ENCODE results near the gene CDYL.

CDYL gene

GRCh38 chr6:4970739-4971395 is 194.7 kb downstream of the CDYL start:
- Histone ChIP-seq H2BK12ac (ENCODE audit: low read length) (no peak overlapping the region), H2AFZ (ENCODE audit: low read length) (peak overlapping the region; percentile 23), H3K9me3 (replicated peaks in 1 of 2; ENCODE audit: control insufficient read depth in 2 of 2, insufficient read depth in 1 of 2, low read depth in 1 of 2, low read length in 2 of 2) (peaks cover 0 to 2% of the 10 kb centered on the region in 2 donors), H4K8ac (ENCODE audit: low read depth, low read length) (no peak overlapping the region), H2BK15ac (ENCODE audit: low read length) (no peak overlapping the region), H3K27me3 (ENCODE audit: control insufficient read depth in 3 of 3, insufficient read depth in 3 of 3, low read depth in 1 of 3, low read length in 3 of 3) (no peaks in the 10 kb centered on the region), H3K18ac (ENCODE audit: low read length) (peak overlapping the region; percentile 59), H3K4me3 (ENCODE audit: low read length in 2 of 2) (no peak overlapping the region), H4K91ac (ENCODE audit: low read depth, low read length, poor library complexity) (no peak overlapping the region), H2AK5ac (ENCODE audit: low read depth, low read length) (no peak overlapping the region), H3K79me1 (ENCODE audit: low read depth, low read length) (no peaks in the 10 kb centered on the region), H3K23ac (ENCODE audit: low read depth, low read length, poor library complexity) (peak overlapping the region; percentile 0), H3K4me1 (ENCODE audit: control insufficient read depth in 2 of 2, insufficient read depth in 1 of 2, low read depth in 1 of 2, low read length in 2 of 2) (peaks cover 3 to 5% of the 10 kb centered on the region in 2 donors), H2BK5ac (ENCODE audit: low read length) (no peak overlapping the region), H3K4me2 (ENCODE audit: insufficient read depth, low read length, poor library complexity, severe bottlenecking) (no peak overlapping the region), H3K27ac (replicated peaks; ENCODE audit: low read length) (no peak overlapping the region), H3K36me3 (replicated peaks in 1 of 2; ENCODE audit: control insufficient read depth in 2 of 2, insufficient read depth in 2 of 2, low read length in 2 of 2) (no peaks in the 10 kb centered on the region), H3K4ac (ENCODE audit: low read length) (no peak overlapping the region), H3K14ac (ENCODE audit: low read length) (no peak overlapping the region), H3K9ac (ENCODE audit: low read depth, low read length, poor library complexity) (no peak overlapping the region), H2BK120ac (ENCODE audit: low read depth, low read length) (no peak overlapping the region)
- no peak for DNase-seq (ENCODE audit: low spot score)
- WGBS, 2 donors (ENCODE audit: extremely low coverage in 2 of 2, insufficient read length in 2 of 2, insufficient replicate concordance in 1 of 2) = no CpG with 5 or more reads among the region's 9 CpGs

GRCh38 chr6:4971851-4972250 is 195.6 kb downstream of the CDYL start:
- no peak overlapping the region for H3K9ac ChIP-seq (ENCODE audit: low read depth, low read length, poor library complexity)
- no peak overlapping the region for H3K27ac ChIP-seq (replicated peaks; ENCODE audit: low read length)
- no peak overlapping the region for H4K8ac ChIP-seq (ENCODE audit: low read depth, low read length)
- peaks cover 3 to 5% of the 10 kb centered on the region in 2 donors for H3K4me1 ChIP-seq (ENCODE audit: control insufficient read depth in 2 of 2, insufficient read depth in 1 of 2, low read depth in 1 of 2, low read length in 2 of 2)
- no peak overlapping the region for H3K14ac ChIP-seq (ENCODE audit: low read length)
- H2BK120ac ChIP-seq (ENCODE audit: low read depth, low read length) = no peak overlapping the region
- H3K4ac ChIP-seq (ENCODE audit: low read length) = no peak overlapping the region
- no peaks in the 10 kb centered on the region for H3K36me3 ChIP-seq (replicated peaks in 1 of 2; ENCODE audit: control insufficient read depth in 2 of 2, insufficient read depth in 2 of 2, low read length in 2 of 2)
- H3K79me1 ChIP-seq (ENCODE audit: low read depth, low read length) = no peaks in the 10 kb centered on the region
- no peak overlapping the region for H3K4me3 ChIP-seq (ENCODE audit: low read length in 2 of 2)
- H2AFZ ChIP-seq (ENCODE audit: low read length) = peak overlapping the region; percentile 86
- peak overlapping the region; percentile 68 for H3K18ac ChIP-seq (ENCODE audit: low read length)
- no peak overlapping the region for H4K91ac ChIP-seq (ENCODE audit: low read depth, low read length, poor library complexity)
- no peaks in the 10 kb centered on the region for H3K27me3 ChIP-seq (ENCODE audit: control insufficient read depth in 3 of 3, insufficient read depth in 3 of 3, low read depth in 1 of 3, low read length in 3 of 3)
- H2BK12ac ChIP-seq (ENCODE audit: low read length) = peak overlapping the region; percentile 47
- H3K23ac ChIP-seq (ENCODE audit: low read depth, low read length, poor library complexity) = no peak overlapping the region
- H3K9me3 ChIP-seq (replicated peaks in 1 of 2; ENCODE audit: control insufficient read depth in 2 of 2, insufficient read depth in 1 of 2, low read depth in 1 of 2, low read length in 2 of 2) = peaks cover 0 to 3% of the 10 kb centered on the region in 2 donors
- WGBS, 2 donors (ENCODE audit: extremely low coverage in 2 of 2, insufficient read length in 2 of 2, insufficient replicate concordance in 1 of 2) = no CpG with 5 or more reads among the region's 7 CpGs
- no peak overlapping the region for H2BK5ac ChIP-seq (ENCODE audit: low read length)
- H2AK5ac ChIP-seq (ENCODE audit: low read depth, low read length) = no peak overlapping the region
- peak overlapping the region; percentile 22 for H2BK15ac ChIP-seq (ENCODE audit: low read length)
- DNase-seq (ENCODE audit: low spot score) = no peak
- no peak overlapping the region for H3K4me2 ChIP-seq (ENCODE audit: insufficient read depth, low read length, poor library complexity, severe bottlenecking)

GRCh38 chr6:4972438-4972837 is 196.2 kb downstream of the CDYL start:
- Histone ChIP-seq H3K4me1 (ENCODE audit: control insufficient read depth in 2 of 2, insufficient read depth in 1 of 2, low read depth in 1 of 2, low read length in 2 of 2) (peaks cover 3 to 5% of the 10 kb centered on the region in 2 donors), H2BK15ac (ENCODE audit: low read length) (no peak overlapping the region), H4K8ac (ENCODE audit: low read depth, low read length) (no peak overlapping the region), H4K91ac (ENCODE audit: low read depth, low read length, poor library complexity) (no peak overlapping the region), H3K4me3 (ENCODE audit: low read length in 2 of 2) (no peak overlapping the region), H3K23ac (ENCODE audit: low read depth, low read length, poor library complexity) (no peak overlapping the region), H3K9ac (ENCODE audit: low read depth, low read length, poor library complexity) (no peak overlapping the region), H3K4ac (ENCODE audit: low read length) (no peak overlapping the region), H2AK5ac (ENCODE audit: low read depth, low read length) (no peak overlapping the region), H2AFZ (ENCODE audit: low read length) (no peak overlapping the region), H3K18ac (ENCODE audit: low read length) (no peak overlapping the region), H3K36me3 (replicated peaks in 1 of 2; ENCODE audit: control insufficient read depth in 2 of 2, insufficient read depth in 2 of 2, low read length in 2 of 2) (no peaks in the 10 kb centered on the region), H3K4me2 (ENCODE audit: insufficient read depth, low read length, poor library complexity, severe bottlenecking) (no peak overlapping the region), H3K79me1 (ENCODE audit: low read depth, low read length) (no peaks in the 10 kb centered on the region), H2BK120ac (ENCODE audit: low read depth, low read length) (no peak overlapping the region), H3K9me3 (replicated peaks in 1 of 2; ENCODE audit: control insufficient read depth in 2 of 2, insufficient read depth in 1 of 2, low read depth in 1 of 2, low read length in 2 of 2) (peaks cover 0 to 6% of the 10 kb centered on the region in 2 donors), H2BK12ac (ENCODE audit: low read length) (no peak overlapping the region), H2BK5ac (ENCODE audit: low read length) (no peak overlapping the region), H3K27ac (replicated peaks; ENCODE audit: low read length) (no peak overlapping the region), H3K14ac (ENCODE audit: low read length) (no peak overlapping the region), H3K27me3 (ENCODE audit: control insufficient read depth in 3 of 3, insufficient read depth in 3 of 3, low read depth in 1 of 3, low read length in 3 of 3) (no peaks in the 10 kb centered on the region)
- DNase-seq (ENCODE audit: low spot score) = no peak
- no CpG with 5 or more reads among the region's 10 CpGs for WGBS, 2 donors (ENCODE audit: extremely low coverage in 2 of 2, insufficient read length in 2 of 2, insufficient replicate concordance in 1 of 2)

GRCh38 chr6:4973415-4973814 is 197.2 kb downstream of the CDYL start:
- H3K4me3 ChIP-seq (ENCODE audit: low read length in 2 of 2) = no peak overlapping the region
- H4K8ac ChIP-seq (ENCODE audit: low read depth, low read length) = no peak overlapping the region
- H3K4me2 ChIP-seq (ENCODE audit: insufficient read depth, low read length, poor library complexity, severe bottlenecking) = no peak overlapping the region
- peak overlapping the region; percentile 2 for H3K18ac ChIP-seq (ENCODE audit: low read length)
- H3K36me3 ChIP-seq (replicated peaks in 1 of 2; ENCODE audit: control insufficient read depth in 2 of 2, insufficient read depth in 2 of 2, low read length in 2 of 2) = no peaks in the 10 kb centered on the region
- no peaks in the 10 kb centered on the region for H3K79me1 ChIP-seq (ENCODE audit: low read depth, low read length)
- H3K23ac ChIP-seq (ENCODE audit: low read depth, low read length, poor library complexity) = no peak overlapping the region
- WGBS, 2 donors (ENCODE audit: extremely low coverage in 2 of 2, insufficient read length in 2 of 2, insufficient replicate concordance in 1 of 2) = no CpG with 5 or more reads among the region's 13 CpGs
- peak overlapping the region; percentile 94 for H2AFZ ChIP-seq (ENCODE audit: low read length)
- peaks cover 3 to 5% of the 10 kb centered on the region in 2 donors for H3K4me1 ChIP-seq (ENCODE audit: control insufficient read depth in 2 of 2, insufficient read depth in 1 of 2, low read depth in 1 of 2, low read length in 2 of 2)
- no peak overlapping the region for H4K91ac ChIP-seq (ENCODE audit: low read depth, low read length, poor library complexity)
- no peak overlapping the region for H2BK120ac ChIP-seq (ENCODE audit: low read depth, low read length)
- H3K9me3 ChIP-seq (replicated peaks in 1 of 2; ENCODE audit: control insufficient read depth in 2 of 2, insufficient read depth in 1 of 2, low read depth in 1 of 2, low read length in 2 of 2) = peaks cover 2 to 6% of the 10 kb centered on the region in 2 donors
- no peak overlapping the region for H3K4ac ChIP-seq (ENCODE audit: low read length)
- H2BK5ac ChIP-seq (ENCODE audit: low read length) = no peak overlapping the region
- DNase-seq (ENCODE audit: low spot score) = no peak
- H2AK5ac ChIP-seq (ENCODE audit: low read depth, low read length) = no peak overlapping the region
- no peak overlapping the region for H3K9ac ChIP-seq (ENCODE audit: low read depth, low read length, poor library complexity)
- H2BK12ac ChIP-seq (ENCODE audit: low read length) = no peak overlapping the region
- H2BK15ac ChIP-seq (ENCODE audit: low read length) = no peak overlapping the region
- no peak overlapping the region for H3K14ac ChIP-seq (ENCODE audit: low read length)
- H3K27ac ChIP-seq (replicated peaks; ENCODE audit: low read length) = no peak overlapping the region
- H3K27me3 ChIP-seq (ENCODE audit: control insufficient read depth in 3 of 3, insufficient read depth in 3 of 3, low read depth in 1 of 3, low read length in 3 of 3) = no peaks in the 10 kb centered on the region

Measured in neuronal stem cell (in vitro differentiated cells).